ENCODE data around the gene DTX1. TPM values are rescaled to one million over a fixed set of nuclear protein-coding genes. Genes with fewer than 3 reads are reported as not detected.

The DTX1 gene
- total RNA-seq, 4 donors from 2014 or later: 1.1 to 3.4 (median 1.7) TPM

Other genes with a start within 250 kb of the DTX1 start
- 10 to 100 TPM; 20.6 to 26.8 (median 23.5) TPM for gene OAS1, start 149.8 kb upstream of the DTX1 start, total RNA-seq
- gene OAS3, start 118.3 kb upstream of the DTX1 start, total RNA-seq: 10 to 100 TPM; 19.5 to 30.0 (median 24.1) TPM
- gene OAS2, start 78.2 kb upstream of the DTX1 start, total RNA-seq: 1 to 10 TPM; 1.2 to 4.2 (median 3.2) TPM
- gene RASAL1, start 79.0 kb downstream of the DTX1 start, total RNA-seq: 10 to 100 TPM; 19.8 to 39.0 (median 32.5) TPM
- 1 to 10 TPM; 1.0 to 2.6 (median 2.0) TPM for gene CFAP73, start 93.0 kb downstream of the DTX1 start, total RNA-seq
- gene DDX54, start 128.7 kb downstream of the DTX1 start, total RNA-seq: 10 to 100 TPM; 53.9 to 71.8 (median 63.9) TPM
- 10 to 100 TPM; 14.7 to 21.7 (median 16.9) TPM for gene RITA1, start 129.0 kb downstream of the DTX1 start, total RNA-seq
- gene TPCN1, start 164.7 kb downstream of the DTX1 start, total RNA-seq: 10 to 100 TPM; 15.5 to 74.1 (median 35.6) TPM

All from suprapubic skin (tissue), 4 donors.